Cerebellar nuclear complex (tissue), 1 donor: ENCODE measurements around the gene CCNG2.

Source experiments
- DNase-seq, 2 experiments: peaks; one replicate each; lab custom pipeline; 2025; lab: John Stamatoyannopoulos, UW

CCNG2 gene

DNA sequence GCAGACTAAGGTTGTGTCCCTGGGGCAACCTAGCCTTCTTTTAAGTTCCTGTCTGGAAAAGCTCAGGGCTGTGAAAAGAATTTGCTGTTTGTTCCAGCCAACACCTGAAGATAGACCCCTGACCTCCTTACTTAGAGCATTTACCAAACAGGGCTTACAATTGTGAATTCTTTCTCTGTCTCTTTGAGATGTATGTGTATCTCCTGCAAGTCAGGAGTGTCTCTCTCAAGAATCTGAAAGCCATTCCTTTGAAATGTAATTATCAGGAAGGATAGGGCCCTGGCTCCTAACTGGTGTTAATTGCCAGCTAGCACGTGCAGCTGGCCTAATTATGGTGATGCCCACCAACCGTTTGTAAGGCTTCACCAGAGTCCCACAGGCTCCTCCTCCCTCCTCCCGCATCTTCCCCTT, 18.2 kb downstream of the CCNG2 start:
- no peak for DNase-seq

DNA sequence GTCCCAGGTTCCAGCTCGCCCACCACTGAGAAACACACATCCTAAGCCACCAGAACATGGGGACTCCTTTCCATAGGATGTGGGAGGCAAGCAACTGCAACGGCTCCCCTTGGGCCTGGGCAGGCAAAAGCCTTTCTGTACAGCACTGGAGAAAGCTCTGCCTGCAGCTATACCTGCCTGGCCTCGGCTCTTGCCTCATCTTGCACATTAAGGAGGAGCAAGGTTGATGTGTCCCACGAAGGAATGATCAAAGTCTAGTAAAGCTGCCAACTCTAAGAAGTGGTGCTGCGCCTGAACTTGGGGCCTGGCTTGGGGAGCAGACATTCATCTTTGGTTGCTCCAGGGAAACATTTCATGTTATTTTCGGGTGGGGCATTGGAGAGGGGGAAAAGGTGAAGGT, 19.6 kb downstream of the CCNG2 start:
- DNase-seq, result no peak

DNA sequence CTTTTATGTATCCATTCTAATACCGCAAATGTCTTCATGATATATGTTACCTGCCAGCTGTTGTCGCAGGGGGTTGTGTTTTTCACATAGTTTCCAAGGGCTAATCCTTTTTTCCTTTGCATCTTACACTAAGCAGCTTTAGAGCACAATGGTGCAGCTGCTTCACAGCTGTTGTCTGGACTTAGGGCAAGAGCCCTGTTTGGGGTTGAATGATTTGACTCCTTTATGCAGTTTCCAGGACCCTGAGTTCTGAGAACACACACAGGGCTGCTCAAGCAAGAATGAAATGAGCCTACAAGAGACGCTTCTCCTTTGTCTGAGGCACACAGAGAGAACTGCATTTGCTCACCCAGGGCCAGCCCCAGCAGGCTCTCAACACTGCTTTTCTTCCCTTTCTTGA, 20.2 kb downstream of the CCNG2 start:
- DNase-seq, result no peak

DNA sequence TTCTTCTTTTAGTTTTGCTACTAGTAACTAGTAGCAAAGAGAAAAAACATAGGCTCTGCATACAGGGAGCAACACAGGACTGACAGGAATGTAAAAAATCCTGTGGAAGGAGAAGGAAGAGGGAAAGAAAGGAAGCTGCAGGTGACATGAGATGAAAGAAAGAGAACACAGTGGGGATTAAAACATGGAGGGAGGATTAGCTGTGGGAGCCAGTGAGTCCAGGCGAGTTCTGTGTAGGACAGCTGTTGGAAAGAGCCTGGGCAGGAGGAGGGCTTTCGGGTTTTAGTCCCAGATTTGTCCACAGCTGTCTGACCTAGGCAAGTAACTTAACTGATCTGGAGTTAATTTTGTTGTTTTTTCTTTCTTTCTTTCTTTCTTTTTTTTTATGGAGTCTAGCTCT, 21.6 kb downstream of the CCNG2 start:
- no peak for DNase-seq

DNA sequence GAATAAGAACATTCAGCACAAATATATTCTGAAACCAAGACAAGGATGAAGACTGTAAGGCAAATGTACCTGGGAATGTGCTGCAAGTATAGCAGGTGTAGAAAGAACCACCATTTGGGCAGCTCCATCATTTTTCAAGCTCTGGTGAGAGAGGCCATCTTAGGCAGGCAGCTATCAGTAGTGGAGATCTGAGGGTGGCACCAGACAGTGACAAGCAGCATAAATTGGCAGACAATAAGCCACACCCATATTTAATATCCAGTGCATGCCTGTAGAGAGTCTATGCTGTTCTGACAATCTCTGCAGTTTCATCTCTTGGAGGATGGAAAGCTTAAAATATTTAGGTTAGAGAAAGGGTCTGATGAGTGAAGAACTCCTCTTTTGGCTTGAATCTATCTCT, 22.5 kb downstream of the CCNG2 start:
- DNase-seq, result no peak

DNA sequence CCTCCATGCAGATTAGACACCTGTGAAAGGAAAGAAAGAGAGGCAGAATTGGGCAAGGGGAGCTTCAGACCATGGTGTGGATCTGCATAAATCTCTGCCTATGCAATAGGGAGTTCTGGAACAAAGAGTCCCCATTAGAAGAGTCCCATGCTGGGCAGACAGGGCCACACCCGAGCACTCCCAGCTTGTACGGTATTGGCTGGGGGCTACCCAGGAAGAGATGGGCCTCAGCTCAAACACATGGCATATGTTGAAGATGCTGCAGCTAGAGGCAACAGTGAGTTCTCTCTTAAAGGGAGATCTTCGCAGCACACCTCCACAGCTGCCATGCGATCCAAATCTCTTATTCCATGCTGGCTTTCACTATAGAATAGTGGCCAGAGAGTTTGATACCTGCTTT, 24.7 kb downstream of the CCNG2 start:
- DNase-seq, result no peak

DNA sequence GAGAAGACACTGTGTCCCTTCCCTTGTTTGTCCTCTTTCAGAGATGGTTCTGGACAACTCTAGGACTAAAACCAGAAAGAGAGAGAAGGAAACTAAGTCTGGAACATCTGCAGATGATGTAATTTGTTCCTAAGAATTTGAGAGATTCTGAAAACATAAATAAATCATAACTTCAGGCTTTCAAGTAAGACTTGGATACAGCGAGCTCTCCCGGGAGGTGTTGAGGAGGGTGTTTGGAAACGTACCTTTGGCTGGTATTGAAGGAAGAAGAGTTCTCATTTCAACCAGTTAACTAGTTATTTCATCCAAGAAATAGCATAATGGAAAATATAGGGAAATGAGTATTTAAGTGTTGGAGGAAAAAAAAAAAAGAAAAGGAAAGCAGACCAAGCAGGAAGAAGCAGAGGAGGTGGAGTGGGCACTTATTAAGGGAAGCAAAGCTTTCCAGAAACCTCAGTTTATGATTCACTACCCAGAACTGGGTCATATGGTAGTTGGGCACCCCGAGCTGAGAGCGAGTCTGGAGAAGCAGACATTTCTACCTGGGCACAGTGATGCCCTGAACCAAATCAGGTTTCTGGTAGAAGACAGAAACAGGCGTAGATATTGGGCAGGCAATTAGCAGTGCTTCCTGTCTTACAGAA, 26.9 kb downstream of the CCNG2 start:
- no peak for DNase-seq

GRCh38 chr4:77184974-77185373, 28.0 kb downstream of the CCNG2 start:
- no peak for DNase-seq

- no peak for DNase-seq
Observed at GRCh38 chr4:77185686-77186085, 28.7 kb downstream of the CCNG2 start.

DNA sequence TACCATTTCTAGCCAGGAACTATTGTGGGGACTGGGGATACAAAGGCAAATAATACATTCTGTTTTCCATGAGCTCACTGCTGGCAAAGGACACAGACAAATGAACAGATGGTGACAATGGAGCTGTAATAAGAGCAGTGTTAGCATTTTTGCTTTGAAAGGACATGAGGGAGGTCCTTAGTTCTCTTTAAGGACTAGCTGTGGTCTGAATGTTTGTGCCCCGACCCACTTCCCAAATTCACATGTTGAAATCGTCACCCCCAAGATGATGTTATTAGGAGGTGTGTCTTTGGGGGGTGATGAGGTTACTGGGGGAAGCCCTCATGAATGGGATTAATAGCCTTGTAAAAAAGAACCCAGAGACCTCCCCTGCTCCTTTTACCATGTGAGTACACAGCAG, 30.3 kb downstream of the CCNG2 start:
- peak; percentile 48 to 83 for DNase-seq

- DNase-seq, result peak; percentile 89 to 96
Observed at GRCh38 chr4:77188498-77189220, 31.7 kb downstream of the CCNG2 start.

GRCh38 chr4:77189412-77189811, 32.4 kb downstream of the CCNG2 start:
- DNase-seq, result no peak

DNA sequence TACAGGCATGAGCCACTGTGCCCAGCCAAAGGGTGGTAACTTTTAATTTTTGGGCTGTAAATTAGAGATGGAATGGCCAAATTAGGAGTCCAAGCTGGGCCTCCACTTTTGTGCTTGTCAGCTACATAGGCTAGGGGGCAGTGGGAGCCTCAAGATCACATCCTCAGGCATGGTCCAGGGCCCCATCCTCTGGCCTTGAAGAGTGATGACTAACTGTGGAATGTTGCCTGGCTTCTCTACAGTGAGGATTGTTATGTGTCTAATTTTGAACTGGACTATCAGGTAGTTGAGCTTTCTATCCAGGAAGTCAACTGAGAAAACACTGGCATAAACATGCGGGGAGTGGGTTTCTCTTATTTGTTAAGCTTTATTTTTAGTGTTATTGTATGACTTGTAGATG, 33.0 kb downstream of the CCNG2 start:
- DNase-seq, result no peak

DNA sequence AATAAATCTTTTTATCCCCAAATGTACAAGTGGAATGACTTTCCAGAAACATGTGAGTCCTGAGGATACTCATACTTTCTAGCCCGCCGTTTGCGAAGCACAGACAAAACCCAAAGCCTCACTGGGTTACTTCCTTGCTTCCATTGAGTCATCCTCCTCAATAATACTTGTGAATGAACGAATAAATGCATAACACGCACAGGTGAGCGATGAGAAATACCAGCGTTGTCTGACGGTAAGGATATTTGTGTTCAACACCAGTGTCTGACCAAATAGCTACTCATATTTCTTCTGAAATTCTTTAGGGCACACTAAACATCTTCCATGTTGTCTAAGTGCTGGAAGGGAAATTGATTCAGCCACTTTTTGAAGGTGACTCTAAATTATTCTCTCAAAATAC, 36.0 kb downstream of the CCNG2 start:
- no peak for DNase-seq

- DNase-seq, result no peak
Observed at GRCh38 chr4:77193511-77194102, 36.6 kb downstream of the CCNG2 start.

DNA sequence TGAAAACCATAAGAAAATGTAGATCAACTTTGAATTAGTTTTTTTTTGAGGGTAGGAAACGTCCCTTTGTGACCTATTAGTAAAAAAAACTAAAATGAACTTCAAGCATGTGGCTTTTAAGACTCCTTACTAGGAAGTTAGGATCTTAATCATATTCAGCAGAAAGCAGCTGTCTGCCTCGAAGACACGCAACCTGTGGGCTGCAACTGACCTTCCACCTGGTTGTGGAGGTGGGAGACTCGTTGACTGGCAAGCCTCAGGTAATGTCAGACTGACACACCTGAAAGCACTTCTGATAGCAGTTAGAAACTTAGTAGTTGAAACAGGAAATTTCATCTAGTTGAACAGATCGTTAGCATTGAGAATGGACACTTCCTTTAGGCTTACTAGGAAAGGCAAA, 37.4 kb downstream of the CCNG2 start:
- no peak for DNase-seq

- no peak for DNase-seq
Observed at GRCh38 chr4:77194989-77195388, 38.0 kb downstream of the CCNG2 start.

DNA sequence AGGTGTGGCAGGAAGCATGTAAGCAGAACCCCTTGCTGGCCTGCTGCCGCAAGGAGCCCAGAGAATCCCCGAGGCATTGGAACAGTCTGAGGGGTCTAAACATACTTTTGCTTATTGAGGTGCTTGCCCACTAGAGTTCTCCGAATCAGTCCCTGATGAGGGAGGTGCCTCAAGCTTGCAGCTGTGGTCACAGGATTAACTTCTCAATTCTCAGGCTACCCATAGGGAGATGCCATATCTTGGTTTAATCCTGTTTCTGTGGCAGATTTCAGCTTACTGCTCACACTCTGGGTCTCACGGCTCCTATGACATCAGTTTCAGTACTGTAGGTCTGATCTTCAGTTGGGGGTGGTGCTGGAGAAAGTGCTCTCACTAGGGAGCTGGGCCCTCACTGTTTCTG, 39.9 kb downstream of the CCNG2 start:
- DNase-seq, result no peak

GRCh38 chr4:77197361-77197760, 40.4 kb downstream of the CCNG2 start:
- DNase-seq, result no peak

GRCh38 chr4:77197831-77198230, 40.8 kb downstream of the CCNG2 start:
- DNase-seq, result no peak

- no peak for DNase-seq
Observed at GRCh38 chr4:77199276-77199675, 42.3 kb downstream of the CCNG2 start.

GRCh38 chr4:77199701-77200100, 42.7 kb downstream of the CCNG2 start:
- no peak for DNase-seq

GRCh38 chr4:77201343-77201742, 44.3 kb downstream of the CCNG2 start:
- no peak for DNase-seq

GRCh38 chr4:77201857-77202256, 44.9 kb downstream of the CCNG2 start:
- no peak for DNase-seq
